BLaER1 (cell line): ENCODE data around the gene MPI.
A peak's percentile ranks its signal among the peaks of the same experiment; 100 is the strongest.
"Not testable (repeated sequence)": the region's sequence is repeated elsewhere in the genome, so short reads cannot be mapped to it uniquely, and the experiment has no call there.

Source experiments
- H3K27ac ChIP-seq: shearing (Covaris generic); formaldehyde crosslinking; 2 replicates; pipeline ENCODE4 v1.8.1; 2022
- H3K27me3 ChIP-seq: shearing (Covaris generic); formaldehyde crosslinking; 2 replicates; pipeline ENCODE4 v1.8.1; 2022
- H3K36me3 ChIP-seq: shearing (Covaris generic); formaldehyde crosslinking; 2 replicates; pipeline ENCODE4 v1.8.1; 2022
- H3K4me1 ChIP-seq: shearing (Covaris generic); formaldehyde crosslinking; 2 replicates; pipeline ENCODE4 v1.8.1; 2022
- H3K4me2 ChIP-seq: shearing (Covaris generic); formaldehyde crosslinking; 2 replicates; pipeline ENCODE4 v1.8.1; 2022
- H3K4me3 ChIP-seq: shearing (Covaris generic); formaldehyde crosslinking; 2 replicates; pipeline ENCODE4 v1.8.1; 2022
- H3K9ac ChIP-seq: shearing (Covaris generic); formaldehyde crosslinking; 2 replicates; pipeline ENCODE4 v1.8.1; 2022
- H3K9me3 ChIP-seq: shearing (Covaris generic); formaldehyde crosslinking; 2 replicates; pipeline ENCODE4 v1.8.1; 2022
- H4K20me1 ChIP-seq: shearing (Covaris generic); formaldehyde crosslinking; 2 replicates; pipeline ENCODE4 v1.8.1; 2022
- Cebpa-rat ChIP-seq: shearing (Covaris generic); IDR thresholded peaks from 2 replicates; pipeline ENCODE4 v1.8.1; 2022

MPI gene

DNA sequence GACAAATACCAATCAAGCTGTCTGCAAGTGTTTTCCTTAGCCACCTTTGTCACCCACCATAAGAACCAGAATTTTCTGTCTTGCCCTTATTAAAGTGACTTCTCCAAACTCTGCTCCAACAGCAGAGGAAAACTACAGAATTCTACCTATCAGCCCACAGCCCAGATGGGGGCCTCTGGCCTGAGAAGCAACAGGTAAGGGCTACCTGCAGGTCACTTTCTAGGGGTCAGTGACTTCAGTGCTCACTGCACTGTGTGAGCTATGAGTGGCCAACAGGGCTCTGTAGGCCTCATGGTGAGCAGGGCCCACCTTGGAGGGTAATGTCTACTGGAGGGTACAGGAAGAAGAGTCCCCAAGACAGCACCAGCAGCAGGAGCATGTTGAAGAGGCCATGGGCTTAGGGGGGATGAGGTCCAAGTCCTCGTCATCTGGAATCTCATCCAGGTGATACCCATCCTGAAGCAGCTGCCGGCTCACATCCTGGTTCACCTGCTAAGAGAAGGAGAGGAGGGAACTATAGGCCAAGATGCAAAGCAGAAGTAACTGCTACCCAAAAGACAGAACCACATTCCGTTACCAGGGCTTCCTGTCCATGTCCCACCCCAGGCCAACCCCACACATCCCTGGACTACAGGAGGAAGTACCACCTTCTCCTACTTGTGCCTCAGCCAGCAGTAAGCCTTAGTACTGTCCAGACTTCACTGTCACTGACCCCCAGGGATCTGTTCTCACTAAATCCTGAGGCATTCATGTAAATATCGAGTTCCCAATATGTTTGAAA, 12.6 kb downstream of the MPI start:
- Histone ChIP-seq H3K4me2 (no peak overlapping the region), H3K4me3 (no peak overlapping the region), H3K27ac (no peak overlapping the region), H3K36me3 (peaks cover 73% of the 10 kb centered on the region), H3K4me1 (peaks cover 41% of the 10 kb centered on the region), H3K27me3 (no peaks in the 10 kb centered on the region), H3K9ac (0 out of 2 replicates have a peak overlapping the region, but pooled peaks have one; percentile 9), H3K9me3 (no peaks in the 10 kb centered on the region), H4K20me1 (no peaks in the 10 kb centered on the region)
- TF ChIP-seq Cebpa-rat: no peak

DNA sequence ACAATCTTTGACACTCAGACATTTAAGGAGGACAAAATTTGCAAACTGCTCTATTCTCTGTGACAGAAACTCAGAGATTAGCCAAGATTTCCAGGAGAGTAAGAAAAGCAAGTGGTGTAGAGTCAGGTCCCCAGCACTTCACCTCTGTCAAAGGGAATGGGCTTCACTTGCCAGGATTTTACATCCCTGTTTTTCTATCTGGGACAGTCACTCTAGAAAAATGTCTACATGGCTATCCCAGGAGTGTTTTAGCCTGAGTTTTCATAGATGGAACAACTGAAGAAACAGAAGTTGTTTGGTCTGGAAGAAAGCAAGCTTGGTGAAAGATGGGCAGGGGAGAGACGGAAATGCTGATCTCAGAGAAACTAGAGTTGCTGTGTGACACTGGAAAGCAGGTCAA, 13.8 kb downstream of the MPI start:
- Histone ChIP-seq H3K4me2 (no peak overlapping the region), H3K4me1 (peaks cover 47% of the 10 kb centered on the region), H3K4me3 (no peak overlapping the region), H3K36me3 (peaks cover 61% of the 10 kb centered on the region), H3K27me3 (no peaks in the 10 kb centered on the region), H3K9ac (no peak overlapping the region), H4K20me1 (no peaks in the 10 kb centered on the region), H3K9me3 (no peaks in the 10 kb centered on the region), H3K27ac (no peak overlapping the region)
- TF ChIP-seq Cebpa-rat: no peak

DNA sequence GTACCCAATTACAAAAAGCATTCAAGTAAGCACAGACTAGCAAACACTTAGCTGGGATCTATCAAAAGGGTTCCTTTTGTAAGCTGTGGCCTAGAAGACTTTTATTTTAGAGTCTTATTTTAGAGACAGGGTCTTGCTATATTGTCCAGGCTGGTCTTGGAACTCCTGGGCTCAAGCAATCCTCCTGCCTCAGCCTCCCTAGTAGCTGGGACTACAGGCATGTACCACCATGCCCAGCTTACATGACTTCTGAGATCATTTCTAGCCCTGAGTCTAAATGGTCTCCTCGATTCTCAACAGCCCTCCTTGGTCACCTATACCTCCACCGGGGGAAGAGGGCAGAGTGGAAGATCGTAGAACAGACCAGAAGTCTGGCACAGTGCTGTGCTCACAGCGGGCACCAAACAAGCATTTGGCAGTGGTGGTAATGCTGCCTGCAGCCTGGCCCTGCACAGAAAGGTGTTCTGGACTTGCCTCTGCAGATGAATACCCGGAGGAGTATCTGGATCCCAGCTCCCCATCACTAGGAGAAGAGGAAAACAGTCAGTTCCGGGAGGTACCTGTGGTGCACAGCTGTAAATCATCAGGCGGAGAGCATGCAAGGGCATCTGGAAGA, 14.5 kb downstream of the MPI start:
- Histone ChIP-seq H3K4me1 (peaks cover 47% of the 10 kb centered on the region), H4K20me1 (no peaks in the 10 kb centered on the region), H3K27ac (no peak overlapping the region), H3K9me3 (no peaks in the 10 kb centered on the region), H3K27me3 (no peaks in the 10 kb centered on the region), H3K9ac (0 out of 2 replicates have a peak overlapping the region, but pooled peaks have one; percentile 5), H3K4me3 (no peak overlapping the region), H3K4me2 (peak overlapping the region; percentile 86), H3K36me3 (peaks cover 55% of the 10 kb centered on the region)
- TF ChIP-seq Cebpa-rat: no peak

DNA sequence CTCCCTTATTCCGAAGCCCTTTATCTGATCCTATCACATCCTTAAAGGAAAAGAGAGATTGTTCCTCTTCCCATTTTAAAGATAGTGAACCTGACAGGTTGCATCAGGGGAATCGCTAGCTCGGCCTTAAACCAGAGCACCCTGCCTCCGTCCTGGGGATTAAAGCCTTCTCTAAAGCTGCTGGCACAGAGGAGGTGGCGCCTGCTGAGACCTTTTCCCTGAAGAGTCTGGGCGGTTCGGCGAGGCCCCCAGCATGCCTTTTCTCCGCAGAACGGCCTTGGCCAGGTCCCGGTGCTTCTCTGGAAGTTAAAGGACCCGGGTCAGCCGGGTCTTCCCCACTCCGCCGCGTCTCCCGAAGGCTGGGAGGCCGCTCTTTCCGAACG, 16.2 kb downstream of the MPI start:
- H3K4me1 ChIP-seq: peaks cover 46% of the 10 kb centered on the region
- peak overlapping the region; percentile 85 for H3K9ac ChIP-seq
- H3K4me2 ChIP-seq: peak overlapping the region; percentile 86
- H3K9me3 ChIP-seq: no peaks in the 10 kb centered on the region
- H3K36me3 ChIP-seq: peaks cover 47% of the 10 kb centered on the region
- no peaks in the 10 kb centered on the region for H3K27me3 ChIP-seq
- H3K4me3 ChIP-seq: peak overlapping the region; percentile 92
- no peaks in the 10 kb centered on the region for H4K20me1 ChIP-seq
- H3K27ac ChIP-seq: peak overlapping the region; percentile 89
- no peak for TF ChIP-seq Cebpa-rat

DNA sequence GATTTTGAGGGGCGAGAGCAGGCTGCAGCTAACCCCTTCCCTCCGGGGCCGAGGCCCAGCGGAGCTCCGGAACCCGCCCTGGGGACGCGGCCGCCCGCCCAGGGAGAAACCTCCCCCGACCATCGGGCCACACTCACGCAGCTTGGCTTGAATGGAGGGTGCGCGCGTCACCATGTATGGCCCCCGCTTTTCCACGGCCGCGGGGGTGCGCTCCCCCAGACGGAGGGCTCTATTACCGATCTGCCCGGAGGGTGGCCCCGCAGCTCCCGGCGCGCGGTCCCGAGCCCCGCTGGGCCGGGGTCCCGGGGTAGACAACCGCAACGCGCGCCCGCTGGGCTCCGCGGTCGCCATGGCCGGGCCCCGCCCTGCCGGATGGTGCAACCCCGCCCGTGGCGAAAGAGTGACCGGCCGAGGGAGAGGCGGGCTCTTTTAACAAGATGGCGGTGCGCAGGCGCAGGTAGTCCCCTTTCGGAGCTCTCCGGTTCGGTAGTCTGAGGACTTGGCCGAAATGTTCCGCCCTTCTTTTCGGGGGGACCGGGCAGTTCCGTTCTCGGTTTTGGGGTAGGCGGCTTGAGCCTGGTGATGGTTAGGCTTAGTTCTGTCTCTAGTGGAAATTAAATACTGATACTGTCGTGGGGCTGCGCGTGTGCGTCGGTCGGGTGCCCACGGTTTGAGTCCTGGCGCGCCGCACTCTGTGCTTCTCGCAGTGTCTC, 16.8 kb downstream of the MPI start, which contains the start of gene FAM219B:
Gene FAM219B, minus strand, starts transcription at position 402 of the 713 bp plus-strand sequence. Its CDS starts 51 bp downstream, at position 351.
- peak within 1 kb of the TSS; percentile 86 for H3K4me2 ChIP-seq
- peak within 1 kb of the TSS; percentile 85 for H3K9ac ChIP-seq
- H3K4me1 ChIP-seq: peaks cover 41% of the 10 kb centered on the region
- no peak; the same call in 1 of the 2 replicates for TF ChIP-seq Cebpa-rat
- peak within 1 kb of the TSS; percentile 89 for H3K27ac ChIP-seq
- no peaks in the 10 kb centered on the region for H3K27me3 ChIP-seq
- no peaks in the 10 kb centered on the region for H3K9me3 ChIP-seq
- no peaks in the 10 kb centered on the region for H4K20me1 ChIP-seq
- H3K36me3 ChIP-seq: peaks cover 49% of the 10 kb centered on the region
- peak within 1 kb of the TSS; percentile 92 for H3K4me3 ChIP-seq

DNA sequence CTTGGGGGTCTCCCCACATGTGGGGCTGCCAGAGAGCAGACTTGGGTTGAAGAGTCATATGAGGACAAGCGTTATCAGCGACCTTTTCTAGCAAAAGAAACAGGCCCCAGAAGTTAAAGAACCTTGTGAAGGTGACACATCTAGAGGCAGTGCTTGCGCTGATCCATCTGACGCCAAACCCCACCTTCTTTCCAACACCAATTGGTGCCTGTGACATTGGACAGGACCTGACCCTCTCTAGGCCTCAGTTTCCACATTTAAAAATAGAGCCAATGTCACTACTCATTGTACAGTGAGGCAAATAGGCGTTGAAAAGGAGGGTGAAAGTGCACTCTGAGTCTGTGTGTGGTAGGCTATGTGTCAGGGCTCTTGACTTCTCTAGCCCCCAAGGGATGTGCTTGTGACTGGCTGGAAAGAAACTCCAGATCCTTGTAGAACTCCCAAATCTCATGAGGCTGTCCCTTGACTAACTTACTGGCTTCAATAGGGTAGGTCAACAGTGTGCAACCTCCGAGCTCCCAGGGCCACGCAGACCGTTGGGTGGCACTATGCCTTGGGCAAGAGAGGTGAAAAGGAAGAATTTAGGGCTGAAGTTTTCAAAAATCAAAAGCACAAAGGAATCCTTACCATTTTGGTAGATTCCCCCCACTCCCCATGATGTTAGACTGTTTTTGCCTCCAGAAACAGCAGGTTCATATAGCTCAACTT, 17.5 kb downstream of the MPI start:
- Histone ChIP-seq H3K4me3 (peak overlapping the region; percentile 92), H3K27ac (peak overlapping the region; percentile 89), H3K36me3 (peaks cover 50% of the 10 kb centered on the region), H4K20me1 (no peaks in the 10 kb centered on the region), H3K9ac (peak overlapping the region; percentile 85), H3K4me2 (peak overlapping the region; percentile 86), H3K4me1 (peaks cover 39% of the 10 kb centered on the region), H3K27me3 (no peaks in the 10 kb centered on the region), H3K9me3 (no peaks in the 10 kb centered on the region)
- TF ChIP-seq Cebpa-rat: no peak

DNA sequence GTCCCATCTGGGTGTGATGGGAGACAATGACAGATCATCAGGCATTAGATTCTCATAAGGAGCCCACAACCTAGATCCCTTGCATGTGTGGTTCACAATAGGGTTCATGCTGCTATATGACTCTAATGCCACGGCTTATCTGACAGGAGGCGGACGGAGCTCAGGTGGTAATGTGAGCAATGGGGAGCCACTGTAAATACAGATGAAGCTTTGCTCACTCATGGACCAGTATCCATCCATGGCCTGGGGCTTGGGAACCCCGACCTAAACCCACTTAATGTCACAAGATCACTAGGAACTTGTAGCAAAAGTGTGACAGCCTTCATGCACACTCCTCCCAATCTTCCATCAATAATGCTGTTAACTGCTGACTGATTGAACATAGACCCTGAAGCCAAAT, 18.8 kb downstream of the MPI start:
- peaks cover 29% of the 10 kb centered on the region for H3K4me1 ChIP-seq
- no peaks in the 10 kb centered on the region for H3K27me3 ChIP-seq
- no peak overlapping the region for H3K27ac ChIP-seq
- H3K4me3 ChIP-seq: no peak overlapping the region
- no peak overlapping the region for H3K9ac ChIP-seq
- peaks cover 52% of the 10 kb centered on the region for H3K36me3 ChIP-seq
- no peaks in the 10 kb centered on the region for H3K9me3 ChIP-seq
- no peaks in the 10 kb centered on the region for H4K20me1 ChIP-seq
- no peak for TF ChIP-seq Cebpa-rat
- no peak overlapping the region for H3K4me2 ChIP-seq

DNA sequence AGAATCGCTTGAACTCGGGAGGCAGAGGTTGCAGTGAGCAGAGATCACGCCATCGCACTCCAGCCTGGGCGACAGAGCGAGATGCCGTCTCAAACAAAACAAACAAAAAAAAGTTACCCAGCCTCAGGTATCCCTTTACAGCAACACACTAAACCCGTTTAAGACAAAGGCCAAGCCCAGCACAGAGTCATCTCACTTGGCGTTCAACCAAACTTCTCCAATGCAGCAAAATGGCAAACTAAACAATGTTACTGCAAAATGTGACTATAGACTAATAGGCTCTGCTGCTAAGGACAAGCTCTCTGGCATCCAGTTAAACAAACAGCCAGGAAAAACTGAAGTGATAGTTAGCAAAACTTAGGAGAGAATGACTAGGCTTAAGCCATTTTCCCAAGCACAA, 23.2 kb downstream of the MPI start:
- Histone ChIP-seq H4K20me1 (no peaks in the 10 kb centered on the region), H3K4me3 (no peak overlapping the region), H3K27me3 (no peaks in the 10 kb centered on the region), H3K9ac (no peak overlapping the region), H3K4me2 (no peak overlapping the region), H3K27ac (no peak overlapping the region), H3K4me1 (peaks cover under 1% of the 10 kb centered on the region; the same call in 1 of the 2 replicates), H3K9me3 (no peaks in the 10 kb centered on the region), H3K36me3 (peaks cover 77% of the 10 kb centered on the region)
- TF ChIP-seq Cebpa-rat: no peak

DNA sequence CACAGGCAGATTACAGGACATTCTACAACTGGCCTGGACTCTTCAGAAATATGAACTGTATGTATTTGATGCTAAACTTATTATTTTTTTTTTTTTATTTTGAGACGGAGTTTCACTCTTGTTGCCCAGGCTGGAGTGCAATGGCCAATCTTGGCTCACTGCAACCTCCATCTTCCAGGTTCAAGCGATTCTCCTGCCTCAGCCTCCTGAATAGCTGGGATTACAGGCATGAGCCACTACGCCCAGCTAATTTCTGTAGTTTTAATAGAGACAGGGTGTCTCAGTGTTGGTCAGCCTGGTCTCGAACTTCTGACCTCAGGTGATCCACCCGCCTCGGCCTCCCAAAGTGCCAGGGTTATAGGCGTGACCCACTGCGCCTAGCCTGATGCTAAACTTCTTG, 24.0 kb downstream of the MPI start:
- H3K4me2 ChIP-seq, H3K4me3 ChIP-seq, H4K20me1 ChIP-seq, H3K27me3 ChIP-seq, H3K9me3 ChIP-seq, H3K9ac ChIP-seq, H3K4me1 ChIP-seq, H3K27ac ChIP-seq: not testable (repeated sequence)
- peaks cover 85% of the 10 kb centered on the region for H3K36me3 ChIP-seq
